SK-N-SH treated with all-trans-retinoic acid at 6 μM for 48 hours (cell line): ENCODE measurements around the gene CYP46A1.

ENCODE experiments used
- ATAC-seq: fragments of 200-7000 bp; cut with Tn5 transposase; 3 replicates; pipeline ENCODE4 v1.9.1; 2020; ENCODE audit warnings: mild to moderate bottlenecking, moderate library complexity
- ARNTL ChIP-seq: fragments of 450-650 bp; formaldehyde crosslinking; IDR thresholded peaks from 2 replicates; pipeline ENCODE4 v1.5.0; 2020; ENCODE audit warnings: low read depth, mild to moderate bottlenecking, moderate library complexity, borderline replicate concordance
- BACH2 ChIP-seq: fragments of 250-450 bp; sonication (Bioruptor Pico); IDR thresholded peaks from 2 replicates; pipeline ENCODE4 v1.9.0; 2021; ENCODE audit warnings: mild to moderate bottlenecking, borderline replicate concordance
- GLIS3 ChIP-seq: fragments of 250-450 bp; sonication (Bioruptor Pico); IDR thresholded peaks from 2 replicates; pipeline ENCODE4 v1.5.0; 2020; ENCODE audit warnings: mild to moderate bottlenecking, moderate library complexity
- ISL1 ChIP-seq: fragments of 250-450 bp; sonication (Bioruptor Pico); IDR thresholded peaks from 2 replicates; pipeline ENCODE4 v2.1.2; 2022; ENCODE audit warnings: mild to moderate bottlenecking, moderate library complexity
- PPARA ChIP-seq: fragments of 250-450 bp; sonication (Bioruptor Pico); IDR thresholded peaks from 2 replicates; pipeline ENCODE4 v1.5.0; 2020; ENCODE audit warnings: mild to moderate bottlenecking, borderline replicate concordance
- SNAI2 ChIP-seq: fragments of 250-450 bp; sonication (Bioruptor Pico); IDR thresholded peaks from 2 replicates; pipeline ENCODE4 v1.5.0; 2020; ENCODE audit warnings: mild to moderate bottlenecking, moderate library complexity
- TCF4 ChIP-seq: fragments of 250-450 bp; sonication (Bioruptor Pico); IDR thresholded peaks from 2 replicates; pipeline ENCODE4 v1.8.0; 2021; ENCODE audit warnings: mild to moderate bottlenecking, moderate library complexity, borderline replicate concordance
- TOX ChIP-seq: fragments of 250-450 bp; sonication (Bioruptor Pico); IDR thresholded peaks from 2 replicates; pipeline ENCODE4 v1.8.0; 2021; ENCODE audit warnings: mild to moderate bottlenecking, moderate library complexity, borderline replicate concordance
- ZC3H10 ChIP-seq: fragments of 250-450 bp; sonication (Bioruptor Pico); IDR thresholded peaks from 2 replicates; pipeline ENCODE4 v1.5.1; 2021; ENCODE audit warnings: mild to moderate bottlenecking, moderate library complexity
- ZFP3 ChIP-seq: fragments of 250-450 bp; sonication (Bioruptor Pico); IDR thresholded peaks from 2 replicates; pipeline ENCODE4 v1.5.0; 2020; ENCODE audit warnings: mild to moderate bottlenecking, moderate library complexity
- ZNF565 ChIP-seq: fragments of 450-650 bp; formaldehyde crosslinking; conservative IDR thresholded peaks from 2 replicates; pipeline ENCODE4 v1.5.0; 2020; ENCODE audit warnings: low read depth, mild to moderate bottlenecking, moderate library complexity
- ZNF8 ChIP-seq: fragments of 450-650 bp; formaldehyde crosslinking; IDR thresholded peaks from 2 replicates; pipeline ENCODE4 v1.5.0; 2020; ENCODE audit warnings: mild to moderate bottlenecking, moderate library complexity
- TF ChIP-seq, protein P1 (sequence below): fragments of 250-450 bp; sonication (Bioruptor Pico); IDR thresholded peaks from 2 replicates; pipeline ENCODE4 v1.5.0; 2020; ENCODE audit warnings: mild to moderate bottlenecking, moderate library complexity
- TF ChIP-seq, protein P2 (sequence below): fragments of 250-450 bp; sonication (Bioruptor Pico); IDR thresholded peaks from 2 replicates; pipeline ENCODE4 v1.5.1; 2020; ENCODE audit warnings: low read depth, mild to moderate bottlenecking, moderate library complexity

The CYP46A1 gene

DNA sequence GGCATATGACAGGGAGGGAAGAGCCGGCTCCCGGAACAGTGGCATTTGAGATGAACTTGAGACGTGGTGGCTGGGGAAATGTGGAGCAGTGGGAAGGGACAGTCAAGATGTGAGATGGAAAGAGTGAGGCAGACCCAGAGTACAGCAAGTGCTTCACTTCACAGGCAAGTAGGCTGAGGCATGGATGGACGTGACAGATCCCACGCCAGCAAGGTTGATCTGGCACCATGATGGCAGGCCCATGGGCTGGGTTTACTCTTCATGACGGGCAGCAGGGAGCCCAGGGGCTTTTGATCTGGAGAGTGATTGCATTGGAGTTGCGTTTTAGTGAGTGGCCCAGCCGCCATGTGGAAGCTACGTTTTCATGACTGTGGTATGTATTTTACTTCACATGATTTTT, 91.3 kb downstream of the CYP46A1 start:
- peak; percentile 37; the same call in 1 of the 3 replicates for ATAC-seq
- TF ChIP-seq ARNTL (CRISPR knock-in tag) (no peak), BACH2 (CRISPR knock-in tag) (no peak), TOX (no peak), PPARA (no peak), SNAI2 (CRISPR knock-in tag) (no peak), ZNF8 (CRISPR knock-in tag) (no peak), ZNF565 (CRISPR knock-in tag) (no peak), ISL1 (CRISPR knock-in tag) (no peak), GLIS3 (no peak), ZC3H10 (CRISPR knock-in tag) (no peak), ZFP3 (CRISPR knock-in tag) (no peak), TCF4 (no peak)
- TF ChIP-seq, protein P1, sequence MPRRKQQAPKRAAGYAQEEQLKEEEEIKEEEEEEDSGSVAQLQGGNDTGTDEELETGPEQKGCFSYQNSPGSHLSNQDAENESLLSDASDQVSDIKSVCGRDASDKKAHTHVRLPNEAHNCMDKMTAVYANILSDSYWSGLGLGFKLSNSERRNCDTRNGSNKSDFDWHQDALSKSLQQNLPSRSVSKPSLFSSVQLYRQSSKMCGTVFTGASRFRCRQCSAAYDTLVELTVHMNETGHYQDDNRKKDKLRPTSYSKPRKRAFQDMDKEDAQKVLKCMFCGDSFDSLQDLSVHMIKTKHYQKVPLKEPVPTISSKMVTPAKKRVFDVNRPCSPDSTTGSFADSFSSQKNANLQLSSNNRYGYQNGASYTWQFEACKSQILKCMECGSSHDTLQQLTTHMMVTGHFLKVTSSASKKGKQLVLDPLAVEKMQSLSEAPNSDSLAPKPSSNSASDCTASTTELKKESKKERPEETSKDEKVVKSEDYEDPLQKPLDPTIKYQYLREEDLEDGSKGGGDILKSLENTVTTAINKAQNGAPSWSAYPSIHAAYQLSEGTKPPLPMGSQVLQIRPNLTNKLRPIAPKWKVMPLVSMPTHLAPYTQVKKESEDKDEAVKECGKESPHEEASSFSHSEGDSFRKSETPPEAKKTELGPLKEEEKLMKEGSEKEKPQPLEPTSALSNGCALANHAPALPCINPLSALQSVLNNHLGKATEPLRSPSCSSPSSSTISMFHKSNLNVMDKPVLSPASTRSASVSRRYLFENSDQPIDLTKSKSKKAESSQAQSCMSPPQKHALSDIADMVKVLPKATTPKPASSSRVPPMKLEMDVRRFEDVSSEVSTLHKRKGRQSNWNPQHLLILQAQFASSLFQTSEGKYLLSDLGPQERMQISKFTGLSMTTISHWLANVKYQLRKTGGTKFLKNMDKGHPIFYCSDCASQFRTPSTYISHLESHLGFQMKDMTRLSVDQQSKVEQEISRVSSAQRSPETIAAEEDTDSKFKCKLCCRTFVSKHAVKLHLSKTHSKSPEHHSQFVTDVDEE (CRISPR knock-in tag), result no peak
- TF ChIP-seq, protein P2, sequence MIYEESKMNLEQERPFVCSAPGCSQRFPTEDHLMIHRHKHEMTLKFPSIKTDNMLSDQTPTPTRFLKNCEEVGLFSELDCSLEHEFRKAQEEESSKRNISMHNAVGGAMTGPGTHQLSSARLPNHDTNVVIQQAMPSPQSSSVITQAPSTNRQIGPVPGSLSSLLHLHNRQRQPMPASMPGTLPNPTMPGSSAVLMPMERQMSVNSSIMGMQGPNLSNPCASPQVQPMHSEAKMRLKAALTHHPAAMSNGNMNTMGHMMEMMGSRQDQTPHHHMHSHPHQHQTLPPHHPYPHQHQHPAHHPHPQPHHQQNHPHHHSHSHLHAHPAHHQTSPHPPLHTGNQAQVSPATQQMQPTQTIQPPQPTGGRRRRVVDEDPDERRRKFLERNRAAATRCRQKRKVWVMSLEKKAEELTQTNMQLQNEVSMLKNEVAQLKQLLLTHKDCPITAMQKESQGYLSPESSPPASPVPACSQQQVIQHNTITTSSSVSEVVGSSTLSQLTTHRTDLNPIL (CRISPR knock-in tag), result no peak
